Muscle layer of duodenum (tissue), 2 donors: ENCODE results near the gene INO80.

Source experiments
- H3K27ac ChIP-seq: one replicate; pipeline ENCODE4 v1.7.0; 2013; ENCODE audit warnings: mild to moderate bottlenecking, low read length
- H3K27me3 ChIP-seq: one replicate; pipeline ENCODE4 v1.7.0; 2013; ENCODE audit warnings: low read depth, mild to moderate bottlenecking, control low read depth, low read length
- H3K36me3 ChIP-seq, 2 donors: one replicate each; pipeline ENCODE4 v1.7.0; 2013; ENCODE audit warnings: low read length in 2 of 2, control low read depth in 1 of 2, mild to moderate bottlenecking in 1 of 2; ENCODE audit not compliant: insufficient read depth in 2 of 2, control insufficient read depth in 1 of 2
- H3K4me1 ChIP-seq, 2 donors: one replicate each; pipeline ENCODE4 v1.7.0; 2013; ENCODE audit warnings: low read length in 2 of 2, mild to moderate bottlenecking in 2 of 2, control low read depth in 1 of 2, moderate library complexity in 1 of 2; ENCODE audit not compliant: insufficient read depth in 2 of 2, control insufficient read depth in 1 of 2
- H3K4me3 ChIP-seq, 2 donors: one replicate each; pipeline ENCODE4 v1.7.0; 2013; ENCODE audit warnings: low read length in 2 of 2, low read depth in 1 of 2, mild to moderate bottlenecking in 1 of 2
- H3K9me3 ChIP-seq, 2 donors: one replicate each; pipeline ENCODE4 v1.7.0; 2013; ENCODE audit warnings: low read length in 2 of 2, control low read depth in 1 of 2, mild to moderate bottlenecking in 1 of 2; ENCODE audit not compliant: control insufficient read depth in 1 of 2
- donor health status: healthy.

INO80 gene

DNA sequence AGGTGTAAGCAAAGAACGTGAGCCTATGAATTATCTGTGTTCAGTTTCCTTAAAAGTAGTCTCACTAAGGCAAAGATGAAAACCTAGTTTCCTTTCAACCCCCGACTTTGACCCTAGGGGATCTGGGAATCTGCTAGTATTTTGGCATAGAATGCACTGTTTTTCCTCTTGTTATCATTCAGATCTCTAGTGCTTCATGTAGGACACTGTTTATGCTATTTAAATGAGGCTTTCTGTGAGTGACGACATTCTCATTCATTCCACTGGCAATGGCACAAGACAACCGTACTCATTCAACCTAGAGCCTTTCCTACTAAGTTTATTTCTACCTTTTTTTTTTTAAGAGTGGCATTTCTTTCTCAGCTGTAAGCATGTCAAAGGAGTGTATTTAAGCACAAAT, 95.8 kb downstream of the INO80 start:
- Histone ChIP-seq H3K36me3 (peaks cover 30 to 37% of the 10 kb centered on the region in 2 donors), H3K9me3 (no peaks in the 10 kb centered on the region), H3K4me1 (peaks cover 8 to 19% of the 10 kb centered on the region in 2 donors), H3K27me3 (no peaks in the 10 kb centered on the region), H3K27ac (no peak overlapping the region), H3K4me3 (no peak overlapping the region)

DNA sequence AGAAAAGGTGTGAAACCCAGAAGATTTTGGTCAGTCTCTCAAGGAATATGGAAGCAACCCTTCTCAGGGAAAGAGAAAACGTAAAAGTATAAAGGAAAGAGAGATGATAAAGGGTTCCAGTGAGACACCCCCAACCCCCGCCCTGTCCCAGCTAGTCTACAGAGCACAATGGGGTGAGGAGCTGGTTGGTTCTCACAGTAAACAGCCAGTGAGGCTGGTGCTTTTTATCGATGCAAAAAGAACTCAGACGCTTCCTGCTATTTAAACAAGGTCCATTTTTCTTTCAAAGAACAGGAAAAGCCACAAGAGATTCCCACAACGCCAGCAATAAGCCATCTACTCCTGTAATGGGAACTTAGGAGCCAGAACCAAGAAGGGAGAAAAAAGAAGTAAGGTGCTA, 96.9 kb downstream of the INO80 start:
- no peak overlapping the region for H3K27ac ChIP-seq
- peaks cover 39 to 42% of the 10 kb centered on the region in 2 donors for H3K36me3 ChIP-seq
- H3K4me3 ChIP-seq, result no peak overlapping the region
- no peaks in the 10 kb centered on the region for H3K9me3 ChIP-seq
- no peaks in the 10 kb centered on the region for H3K27me3 ChIP-seq
- H3K4me1 ChIP-seq, result peaks cover 8 to 11% of the 10 kb centered on the region in 2 donors

DNA sequence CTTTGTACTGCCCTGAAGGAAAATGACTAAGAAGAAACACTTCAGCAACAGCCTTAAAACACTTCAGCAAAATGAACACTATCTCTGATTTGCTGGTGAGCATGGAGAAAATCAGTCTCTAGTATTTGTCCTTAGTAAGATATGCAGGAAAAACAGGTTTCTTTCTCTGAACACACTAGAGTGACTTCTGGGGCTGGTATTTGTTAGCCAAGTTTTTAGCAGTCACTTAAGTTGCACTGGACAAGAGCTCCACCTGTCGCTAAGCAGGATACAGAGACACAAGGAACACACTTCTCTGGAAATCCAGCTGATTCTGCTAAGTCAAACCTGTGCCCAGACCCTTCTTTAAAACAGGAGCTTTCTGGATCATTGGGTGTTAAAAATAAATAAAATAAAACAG, 97.5 kb downstream of the INO80 start:
- H3K4me1 ChIP-seq, result peaks cover 8 to 11% of the 10 kb centered on the region in 2 donors
- no peaks in the 10 kb centered on the region for H3K9me3 ChIP-seq
- no peak overlapping the region for H3K27ac ChIP-seq
- H3K27me3 ChIP-seq, result no peaks in the 10 kb centered on the region
- H3K4me3 ChIP-seq, result no peak overlapping the region
- peaks cover 42 to 45% of the 10 kb centered on the region in 2 donors for H3K36me3 ChIP-seq

DNA sequence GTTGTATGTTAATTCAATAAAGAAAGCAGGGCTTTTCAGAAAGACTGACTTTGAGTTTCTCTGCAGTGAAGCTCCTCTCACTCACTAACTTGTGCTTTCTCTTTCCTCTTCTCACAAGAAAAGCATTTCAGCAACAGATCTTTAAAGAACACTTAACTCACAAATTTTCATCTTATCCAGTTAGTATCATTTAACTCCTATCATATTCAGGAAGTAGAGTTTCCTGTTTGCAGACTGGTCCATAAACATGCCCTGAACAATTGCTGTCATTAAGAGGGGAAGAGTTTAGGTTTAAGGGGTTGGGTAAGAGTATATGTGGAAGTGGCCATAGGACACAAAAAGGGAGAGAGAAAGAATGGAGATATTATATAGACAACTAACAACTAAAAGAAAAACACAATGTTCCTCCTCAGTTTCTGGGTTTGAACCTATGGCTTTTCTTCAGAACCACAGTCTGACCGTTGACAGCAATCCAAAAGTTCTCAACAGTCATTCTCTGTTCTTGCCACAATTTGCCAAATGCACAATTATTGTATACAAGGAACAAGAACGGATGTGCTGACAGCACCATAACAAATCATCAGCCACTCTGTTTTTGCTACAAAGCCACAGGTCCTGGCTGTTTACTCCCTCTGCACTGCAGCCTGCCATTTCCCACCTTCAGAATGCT, 98.9 kb downstream of the INO80 start:
- Histone ChIP-seq H3K4me1 (peaks cover 4 to 8% of the 10 kb centered on the region in 2 donors), H3K4me3 (no peak overlapping the region), H3K27ac (peak overlapping the region; percentile 48), H3K9me3 (no peaks in the 10 kb centered on the region), H3K36me3 (peaks cover 42 to 45% of the 10 kb centered on the region in 2 donors), H3K27me3 (no peaks in the 10 kb centered on the region)

DNA sequence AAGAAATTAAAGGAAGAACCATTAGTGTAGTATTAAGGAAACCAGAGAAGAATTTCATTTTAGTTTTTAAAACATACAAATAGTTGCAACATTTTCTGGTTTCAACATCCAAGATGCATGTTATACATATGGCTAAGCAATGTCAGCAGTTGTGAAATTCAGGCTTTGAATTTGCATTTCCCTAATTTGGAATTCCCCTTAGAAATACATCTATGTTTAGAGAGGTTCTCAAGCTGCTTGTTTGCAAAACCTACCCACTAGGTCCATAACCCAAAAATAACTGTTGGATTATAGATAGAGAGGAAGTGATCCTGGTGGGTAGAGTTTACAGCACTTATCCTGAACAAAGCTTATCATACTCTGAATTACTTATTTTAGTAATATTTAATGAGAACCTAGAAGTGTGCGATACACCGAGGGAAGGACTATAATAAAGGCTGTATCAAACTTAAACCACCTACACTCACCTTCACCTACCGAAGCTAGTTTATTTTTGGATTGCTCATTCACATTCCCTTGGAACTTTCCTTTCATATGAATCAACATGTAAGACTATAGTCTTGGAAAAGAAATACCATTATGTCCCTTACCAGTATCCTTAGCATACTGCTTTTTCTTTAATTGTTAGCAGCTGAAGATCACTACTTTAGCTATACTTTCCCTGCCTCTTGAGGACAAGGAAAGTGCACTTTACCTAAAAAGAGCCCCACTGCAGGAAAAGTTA, 102.2 kb downstream of the INO80 start:
- Histone ChIP-seq H3K36me3 (peaks cover 25 to 30% of the 10 kb centered on the region in 2 donors), H3K4me1 (peaks cover 7 to 8% of the 10 kb centered on the region in 2 donors), H3K9me3 (no peaks in the 10 kb centered on the region), H3K4me3 (no peak overlapping the region), H3K27me3 (no peaks in the 10 kb centered on the region), H3K27ac (no peak overlapping the region)

DNA sequence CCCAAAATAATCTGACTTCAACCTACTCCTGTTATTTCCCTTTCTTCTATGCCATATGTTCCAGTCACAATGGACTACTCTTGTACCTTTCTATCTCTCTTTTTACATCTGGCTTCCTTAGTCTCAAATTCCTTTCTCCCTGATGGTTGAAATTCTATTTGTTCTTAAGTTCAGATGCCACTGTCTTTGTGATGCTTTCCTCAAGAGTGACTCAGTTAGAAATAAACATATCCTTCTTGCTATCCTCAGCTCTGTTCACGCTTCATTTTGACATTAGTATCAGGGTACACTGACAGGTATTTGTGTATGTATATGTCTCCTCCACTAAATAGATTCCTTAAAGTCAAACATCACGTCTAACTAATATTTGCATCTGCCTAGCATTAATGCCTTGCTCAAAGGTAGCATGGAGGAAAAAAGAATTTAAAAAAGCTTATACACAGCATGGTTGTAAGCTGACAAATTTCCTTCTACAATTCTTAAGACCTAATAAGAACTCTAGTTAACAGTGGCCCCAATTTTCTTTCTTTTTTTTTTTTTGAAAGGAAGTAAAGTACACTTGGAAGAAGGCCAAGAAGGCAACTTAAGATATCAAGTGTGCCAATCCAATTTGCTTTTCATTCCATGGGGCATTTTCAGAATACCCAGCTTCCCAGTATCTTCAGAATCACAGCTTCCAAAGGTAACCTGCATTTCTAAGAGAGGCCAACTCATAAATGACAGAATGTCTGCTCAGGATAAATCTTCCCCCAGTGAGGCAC, 104.8 kb downstream of the INO80 start:
- Histone ChIP-seq H3K4me1 (peaks cover 0 to 7% of the 10 kb centered on the region in 2 donors), H3K36me3 (peaks cover 13 to 14% of the 10 kb centered on the region in 2 donors), H3K27me3 (no peaks in the 10 kb centered on the region), H3K27ac (no peak overlapping the region), H3K9me3 (no peaks in the 10 kb centered on the region), H3K4me3 (no peak overlapping the region)

DNA sequence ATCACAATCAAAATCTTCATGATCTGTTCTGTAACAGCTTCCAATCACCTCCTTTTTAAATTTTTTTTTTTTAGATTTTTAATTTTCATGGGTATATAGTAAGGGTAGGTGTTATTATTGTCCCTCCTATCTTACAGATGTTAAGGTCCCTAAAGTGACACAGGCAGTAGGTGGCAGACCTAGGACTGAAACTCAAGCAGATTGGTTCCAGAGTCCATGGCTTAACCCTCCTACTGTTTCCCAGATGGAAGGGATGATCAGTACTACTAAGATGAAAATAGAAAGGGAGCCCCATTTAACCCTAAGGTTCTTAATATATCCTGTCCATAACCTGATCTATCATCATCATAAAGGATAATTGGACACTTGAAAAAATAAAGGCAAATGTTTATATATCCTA, 105.7 kb downstream of the INO80 start:
- Histone ChIP-seq H3K27me3 (no peaks in the 10 kb centered on the region), H3K9me3 (no peaks in the 10 kb centered on the region), H3K4me3 (no peak overlapping the region), H3K27ac (no peak overlapping the region), H3K36me3 (peaks cover 11 to 15% of the 10 kb centered on the region in 2 donors), H3K4me1 (peaks cover 0 to 7% of the 10 kb centered on the region in 2 donors)

DNA sequence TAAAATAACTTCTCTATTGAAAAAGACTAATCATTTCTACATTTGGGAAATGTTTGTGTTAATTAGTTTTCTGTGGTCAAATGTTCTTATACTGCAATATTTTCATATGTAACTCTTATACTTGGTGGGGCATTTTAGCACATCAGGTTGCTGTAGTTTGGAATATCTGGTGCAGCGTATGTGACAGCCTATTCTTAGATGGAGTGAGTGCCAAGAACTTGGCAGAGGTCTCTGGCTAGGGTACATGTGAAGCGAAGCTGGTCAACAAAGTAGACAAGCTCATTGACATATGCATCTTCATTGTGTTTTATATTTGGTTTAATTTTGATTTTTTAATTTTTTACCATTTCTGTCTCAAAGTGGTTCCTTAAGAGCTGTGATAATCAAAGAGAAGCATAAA, 109.6 kb downstream of the INO80 start:
- H3K27ac ChIP-seq, result no peak overlapping the region
- H3K4me1 ChIP-seq, result peaks cover 0 to 9% of the 10 kb centered on the region in 2 donors
- peaks cover 12 to 26% of the 10 kb centered on the region in 2 donors for H3K36me3 ChIP-seq
- no peak overlapping the region for H3K4me3 ChIP-seq
- H3K9me3 ChIP-seq, result no peaks in the 10 kb centered on the region
- no peaks in the 10 kb centered on the region for H3K27me3 ChIP-seq

DNA sequence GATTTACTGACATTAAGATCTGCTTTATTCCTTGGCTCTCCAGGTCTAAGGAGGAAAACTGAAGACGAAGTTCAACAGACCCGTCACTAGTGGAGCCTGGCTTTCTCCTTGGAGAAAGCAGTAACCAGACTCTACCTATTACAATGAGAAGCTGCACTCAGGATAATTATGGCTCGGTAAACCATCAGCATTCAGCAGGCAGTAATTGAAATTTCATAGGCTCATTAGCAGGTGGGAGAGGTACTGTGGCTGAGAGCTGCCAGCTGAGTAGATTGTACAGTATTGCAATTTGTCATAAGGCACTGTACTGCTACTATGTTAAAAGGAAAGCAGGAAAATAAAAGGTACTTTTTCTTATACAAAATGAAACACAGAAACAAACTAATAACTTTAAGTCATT, 111.6 kb downstream of the INO80 start:
- H3K9me3 ChIP-seq, result no peaks in the 10 kb centered on the region
- H3K4me3 ChIP-seq, result no peak overlapping the region
- H3K4me1 ChIP-seq, result peaks cover 0 to 4% of the 10 kb centered on the region in 2 donors
- H3K36me3 ChIP-seq, result peaks cover 18 to 31% of the 10 kb centered on the region in 2 donors
- no peak overlapping the region for H3K27ac ChIP-seq
- no peaks in the 10 kb centered on the region for H3K27me3 ChIP-seq

DNA sequence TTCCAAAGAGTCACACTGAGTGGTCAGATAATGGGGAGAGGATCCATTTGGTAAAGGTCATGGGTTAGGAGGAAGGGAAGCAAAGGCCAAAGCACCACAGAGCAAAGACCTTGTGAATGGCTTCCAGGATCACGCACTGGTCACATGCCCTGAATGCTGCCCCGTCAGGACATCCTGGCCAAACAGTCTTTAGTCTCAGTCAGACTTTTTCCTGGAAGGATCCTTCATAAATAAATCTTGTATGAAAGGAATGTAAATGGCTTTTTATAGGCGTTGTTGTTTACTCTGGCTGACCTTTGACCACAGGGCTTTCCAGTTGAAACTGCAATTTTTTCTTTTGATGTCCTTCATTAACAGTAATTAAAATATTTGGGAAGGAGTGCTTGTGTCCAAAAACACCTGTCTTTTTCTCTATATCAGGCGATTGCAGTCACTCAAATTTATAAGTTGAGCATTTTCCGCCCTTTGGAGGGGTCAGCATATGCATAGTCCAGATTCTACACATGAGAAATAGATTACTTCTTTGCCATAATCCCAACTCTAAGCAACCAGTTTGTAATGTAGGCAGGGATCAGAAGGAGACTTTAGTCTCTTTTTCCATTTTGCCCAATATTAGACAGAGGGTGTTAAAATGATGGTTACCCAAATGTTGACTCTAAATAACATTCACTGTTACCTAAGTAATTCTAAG, 114.4 kb downstream of the INO80 start:
- Histone ChIP-seq H3K36me3 (peaks cover 31 to 38% of the 10 kb centered on the region in 2 donors), H3K9me3 (no peaks in the 10 kb centered on the region), H3K27ac (no peak overlapping the region)

DNA sequence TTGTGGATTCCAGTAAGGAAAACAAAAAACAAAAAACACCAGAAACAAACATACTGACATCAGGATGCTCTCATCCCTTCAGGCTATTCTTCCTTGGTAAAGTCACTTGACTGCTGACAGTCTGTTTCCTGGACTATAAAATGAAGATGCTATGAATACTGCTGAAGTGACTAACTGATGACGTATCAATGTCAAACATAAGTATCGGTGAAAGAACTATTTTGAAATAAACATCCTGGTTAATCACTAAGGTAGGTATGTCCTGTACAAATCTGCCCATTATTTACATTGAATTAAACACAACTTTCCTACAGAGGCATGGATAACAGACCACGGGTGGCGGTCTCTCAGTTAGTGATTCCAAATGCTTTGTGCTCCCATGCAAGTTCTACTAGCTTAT, 116.9 kb downstream of the INO80 start:
- Histone ChIP-seq H3K36me3 (peaks cover 34 to 47% of the 10 kb centered on the region in 2 donors), H3K4me3 (no peak overlapping the region), H3K4me1 (peaks cover 0 to 4% of the 10 kb centered on the region in 2 donors), H3K27me3 (no peaks in the 10 kb centered on the region), H3K27ac (no peak overlapping the region), H3K9me3 (no peaks in the 10 kb centered on the region)

More for the DNA sequence above, 114.4 kb downstream of the INO80 start:
- H3K4me1 ChIP-seq, result peaks cover 0 to 4% of the 10 kb centered on the region in 2 donors
- H3K4me3 ChIP-seq, result no peak overlapping the region
- H3K27me3 ChIP-seq, result no peaks in the 10 kb centered on the region
